WTC11 (cell line): ENCODE results near the gene RPL21.

Source experiments
- CREB1 ChIP-seq: sonication (generic); formaldehyde crosslinking; IDR thresholded peaks from 2 replicates; pipeline ENCODE4 v1.8.0; 2023; ENCODE audit warnings: mild to moderate bottlenecking, missing genetic modification reagents
- CREM ChIP-seq: sonication (generic); formaldehyde crosslinking; IDR thresholded peaks from 2 replicates; pipeline ENCODE4 v1.8.1; 2022; ENCODE audit warnings: mild to moderate bottlenecking, missing genetic modification reagents, moderate library complexity
- ETV6 ChIP-seq: sonication (generic); formaldehyde crosslinking; IDR thresholded peaks from 2 replicates; pipeline ENCODE4 v1.8.1; 2022; ENCODE audit warnings: mild to moderate bottlenecking, missing genetic modification reagents
- NFE2L1 ChIP-seq: sonication (generic); formaldehyde crosslinking; IDR thresholded peaks from 2 replicates; pipeline ENCODE4 v1.8.1; 2023; ENCODE audit warnings: missing genetic modification reagents
- NFYB ChIP-seq: sonication (generic); formaldehyde crosslinking; conservative IDR thresholded peaks from 2 replicates; pipeline ENCODE4 v1.8.0; 2022; ENCODE audit warnings: low read depth, missing genetic modification reagents
- SMAD3 ChIP-seq: sonication (generic); formaldehyde crosslinking; IDR thresholded peaks from 2 replicates; pipeline ENCODE4 v1.8.0; 2022; ENCODE audit warnings: missing genetic modification reagents, mild to moderate bottlenecking, borderline replicate concordance
- TEAD4 ChIP-seq: sonication (generic); formaldehyde crosslinking; IDR thresholded peaks from 2 replicates; pipeline ENCODE4 v1.8.0; 2022; ENCODE audit warnings: mild to moderate bottlenecking, missing genetic modification reagents
- ZNF317 ChIP-seq: sonication (generic); formaldehyde crosslinking; IDR thresholded peaks from 2 replicates; pipeline ENCODE4 v1.8.1; 2023; ENCODE audit warnings: low read depth, mild to moderate bottlenecking, moderate library complexity, missing genetic modification reagents, borderline replicate concordance
- TF ChIP-seq, protein P1 (sequence below): sonication (generic); formaldehyde crosslinking; IDR thresholded peaks from 2 replicates; pipeline ENCODE4 v1.8.1; 2023; ENCODE audit warnings: mild to moderate bottlenecking, moderate library complexity, missing genetic modification reagents
- TF ChIP-seq, protein P2 (sequence below): fragments of 200-600 bp; IDR thresholded peaks from 2 replicates; pipeline ENCODE4 v1.8.0; 2022; ENCODE audit warnings: antibody characterized with exemption
- TF ChIP-seq, protein P3 (sequence below): sonication (generic); formaldehyde crosslinking; IDR thresholded peaks from 2 replicates; pipeline ENCODE4 v1.8.0; 2022; ENCODE audit warnings: mild to moderate bottlenecking, missing genetic modification reagents
- TF ChIP-seq, protein P4 (sequence below): sonication (generic); formaldehyde crosslinking; IDR thresholded peaks from 2 replicates; pipeline ENCODE4 v1.8.1; 2023; ENCODE audit warnings: mild to moderate bottlenecking, missing genetic modification reagents, moderate library complexity
- TF ChIP-seq, protein P5 (sequence below): sonication (generic); formaldehyde crosslinking; IDR thresholded peaks from 2 replicates; pipeline ENCODE4 v1.8.1; 2022; ENCODE audit warnings: mild to moderate bottlenecking, missing genetic modification reagents, moderate library complexity, borderline replicate concordance

DNA sequence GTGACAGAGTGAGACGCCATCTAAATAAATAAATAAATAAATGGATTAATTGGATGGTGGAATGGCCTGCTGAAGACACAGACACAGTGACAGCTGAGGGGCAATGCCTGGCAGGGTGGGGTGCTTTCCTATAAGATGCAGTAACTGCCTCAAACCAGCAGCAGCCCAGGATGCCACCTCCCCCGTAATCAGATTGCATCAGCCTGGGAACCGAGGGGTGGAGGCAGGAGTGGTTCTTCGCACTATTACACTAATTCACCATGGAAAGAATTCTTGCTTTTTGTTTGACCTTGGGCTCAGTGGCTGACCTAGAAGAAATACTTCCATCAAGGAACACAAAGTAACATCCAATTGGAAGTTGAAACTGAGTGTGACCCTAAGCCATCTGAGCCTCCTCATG, 48.2 kb upstream of the RPL21 start:
- TF ChIP-seq, protein P1, sequence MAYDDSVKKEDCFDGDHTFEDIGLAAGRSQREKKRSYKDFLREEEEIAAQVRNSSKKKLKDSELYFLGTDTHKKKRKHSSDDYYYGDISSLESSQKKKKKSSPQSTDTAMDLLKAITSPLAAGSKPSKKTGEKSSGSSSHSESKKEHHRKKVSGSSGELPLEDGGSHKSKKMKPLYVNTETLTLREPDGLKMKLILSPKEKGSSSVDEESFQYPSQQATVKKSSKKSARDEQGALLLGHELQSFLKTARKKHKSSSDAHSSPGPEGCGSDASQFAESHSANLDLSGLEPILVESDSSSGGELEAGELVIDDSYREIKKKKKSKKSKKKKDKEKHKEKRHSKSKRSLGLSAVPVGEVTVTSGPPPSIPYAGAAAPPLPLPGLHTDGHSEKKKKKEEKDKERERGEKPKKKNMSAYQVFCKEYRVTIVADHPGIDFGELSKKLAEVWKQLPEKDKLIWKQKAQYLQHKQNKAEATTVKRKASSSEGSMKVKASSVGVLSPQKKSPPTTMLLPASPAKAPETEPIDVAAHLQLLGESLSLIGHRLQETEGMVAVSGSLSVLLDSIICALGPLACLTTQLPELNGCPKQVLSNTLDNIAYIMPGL (CRISPR knock-in tag), result no peak
- TF ChIP-seq ETV6 (CRISPR knock-in tag), result no peak
- TF ChIP-seq, protein P2, sequence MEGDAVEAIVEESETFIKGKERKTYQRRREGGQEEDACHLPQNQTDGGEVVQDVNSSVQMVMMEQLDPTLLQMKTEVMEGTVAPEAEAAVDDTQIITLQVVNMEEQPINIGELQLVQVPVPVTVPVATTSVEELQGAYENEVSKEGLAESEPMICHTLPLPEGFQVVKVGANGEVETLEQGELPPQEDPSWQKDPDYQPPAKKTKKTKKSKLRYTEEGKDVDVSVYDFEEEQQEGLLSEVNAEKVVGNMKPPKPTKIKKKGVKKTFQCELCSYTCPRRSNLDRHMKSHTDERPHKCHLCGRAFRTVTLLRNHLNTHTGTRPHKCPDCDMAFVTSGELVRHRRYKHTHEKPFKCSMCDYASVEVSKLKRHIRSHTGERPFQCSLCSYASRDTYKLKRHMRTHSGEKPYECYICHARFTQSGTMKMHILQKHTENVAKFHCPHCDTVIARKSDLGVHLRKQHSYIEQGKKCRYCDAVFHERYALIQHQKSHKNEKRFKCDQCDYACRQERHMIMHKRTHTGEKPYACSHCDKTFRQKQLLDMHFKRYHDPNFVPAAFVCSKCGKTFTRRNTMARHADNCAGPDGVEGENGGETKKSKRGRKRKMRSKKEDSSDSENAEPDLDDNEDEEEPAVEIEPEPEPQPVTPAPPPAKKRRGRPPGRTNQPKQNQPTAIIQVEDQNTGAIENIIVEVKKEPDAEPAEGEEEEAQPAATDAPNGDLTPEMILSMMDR, result no peak
- TF ChIP-seq, protein P3, sequence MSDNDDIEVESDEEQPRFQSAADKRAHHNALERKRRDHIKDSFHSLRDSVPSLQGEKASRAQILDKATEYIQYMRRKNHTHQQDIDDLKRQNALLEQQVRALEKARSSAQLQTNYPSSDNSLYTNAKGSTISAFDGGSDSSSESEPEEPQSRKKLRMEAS (CRISPR knock-in tag), result no peak
- no peak for TF ChIP-seq SMAD3 (CRISPR knock-in tag)
- TF ChIP-seq ZNF317 (CRISPR knock-in tag), result no peak
- TF ChIP-seq NFE2L1 (CRISPR knock-in tag), result no peak
- TF ChIP-seq NFYB (CRISPR knock-in tag), result no peak
- TF ChIP-seq, protein P4, sequence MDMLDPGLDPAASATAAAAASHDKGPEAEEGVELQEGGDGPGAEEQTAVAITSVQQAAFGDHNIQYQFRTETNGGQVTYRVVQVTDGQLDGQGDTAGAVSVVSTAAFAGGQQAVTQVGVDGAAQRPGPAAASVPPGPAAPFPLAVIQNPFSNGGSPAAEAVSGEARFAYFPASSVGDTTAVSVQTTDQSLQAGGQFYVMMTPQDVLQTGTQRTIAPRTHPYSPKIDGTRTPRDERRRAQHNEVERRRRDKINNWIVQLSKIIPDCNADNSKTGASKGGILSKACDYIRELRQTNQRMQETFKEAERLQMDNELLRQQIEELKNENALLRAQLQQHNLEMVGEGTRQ (CRISPR knock-in tag), result no peak
- no peak for TF ChIP-seq TEAD4
- TF ChIP-seq CREM (CRISPR knock-in tag), result no peak
- TF ChIP-seq, protein P5, sequence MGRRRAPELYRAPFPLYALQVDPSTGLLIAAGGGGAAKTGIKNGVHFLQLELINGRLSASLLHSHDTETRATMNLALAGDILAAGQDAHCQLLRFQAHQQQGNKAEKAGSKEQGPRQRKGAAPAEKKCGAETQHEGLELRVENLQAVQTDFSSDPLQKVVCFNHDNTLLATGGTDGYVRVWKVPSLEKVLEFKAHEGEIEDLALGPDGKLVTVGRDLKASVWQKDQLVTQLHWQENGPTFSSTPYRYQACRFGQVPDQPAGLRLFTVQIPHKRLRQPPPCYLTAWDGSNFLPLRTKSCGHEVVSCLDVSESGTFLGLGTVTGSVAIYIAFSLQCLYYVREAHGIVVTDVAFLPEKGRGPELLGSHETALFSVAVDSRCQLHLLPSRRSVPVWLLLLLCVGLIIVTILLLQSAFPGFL (CRISPR knock-in tag), result no peak
- no peak for TF ChIP-seq CREB1 (CRISPR knock-in tag)
